Adrenal gland (tissue), 12 donors: ENCODE results near the gene KIF26B. TPM values are rescaled to one million over a fixed set of nuclear protein-coding genes. Genes with fewer than 3 reads are reported as not detected.

ENCODE experiments used
- DNase-seq, 7 donors: peaks; one replicate each; pipeline ENCODE4 v3.0.0-alpha.2; 2019 to 2020
- H3K27ac ChIP-seq, 5 donors: fragments of 200-600 bp; sonication (generic) in 4 of 5; 1 replicate in 3 of 5; 2 replicates in 2 of 5; pipeline versions ENCODE4 v1.5.1 to v1.8.0; 2016 to 2020; ENCODE audit warnings: mild to moderate bottlenecking in 1 of 5
- H3K27me3 ChIP-seq: fragments of 200-600 bp; 2 replicates; pipeline ENCODE4 v1.8.0; 2021
- H3K36me3 ChIP-seq, 2 donors: fragments of 200-600 bp; replicated peaks in 1 of 2; 1 replicate in 1 of 2; 2 replicates in 1 of 2; pipeline versions ENCODE4 v1.5.1 to v1.8.0; 2018 to 2022
- H3K4me1 ChIP-seq, 2 donors: fragments of 200-600 bp; replicated peaks in 1 of 2; 1 replicate in 1 of 2; 2 replicates in 1 of 2; pipeline versions ENCODE4 v1.5.1 to v1.8.0; 2018 to 2021
- H3K4me3 ChIP-seq, 4 donors: fragments of 200-600 bp; sonication (generic) in 3 of 4; one replicate each; pipeline ENCODE4 v1.5.1; 2016 to 2018
- H3K9me3 ChIP-seq, 3 donors: fragments of 200-600 bp; sonication (generic) in 1 of 3; replicated peaks in 1 of 3; 1 replicate in 2 of 3; 2 replicates in 1 of 3; pipeline versions ENCODE4 v1.5.1 to v1.8.0; 2016 to 2021
- POLR2A ChIP-seq, 2 donors: fragments of 450-650 bp; IDR thresholded peaks; one replicate each; pipeline ENCODE4 v1.6.1; 2017; ENCODE audit warnings: antibody characterized with exemption in 2 of 2, mild to moderate bottlenecking in 2 of 2, moderate library complexity in 1 of 2
- WGBS, 4 donors: extraction: QIAGEN DNeasy Blood & Tissue Kit in 2 of 4; methylation state at CpG; one replicate each; pipeline versions ENCODE4 v1.1.5 to v1.1.7; 2013 to 2017; 5-methylcytosine and 5-hydroxymethylcytosine counted together
- intact Hi-C, 2 donors: fragments of 100-400 bp; cut with DNase I; formaldehyde crosslinking; loops; one replicate each; pipeline versions ENCODE4 v1.14.1 to v1.15.0; 2022 to 2023
- polyA plus RNA-seq, 3 donors: library from polyadenylated mRNA; stranded (reverse); fragments of 200-250 nt in 2 of 3; fragments of 350-450 nt in 1 of 3; fragmentation: Illumina TruSeq in 1 of 3; extraction: RNeasy Lipid Tissue Mini Kit (QIAGEN cat#74804) in 1 of 3; gene quantifications; one replicate each; pipeline ENCODE4 v1.2.3, GENCODE V29; 2013 to 2014
- total RNA-seq, 9 donors: library from RNA; depleted of rRNA in 4 of 9; stranded (reverse); fragments of >200 nt in 4 of 9; fragments of 120-200 nt in 1 of 9; fragmentation: NEBNext Ultra II Directional in 1 of 9; extraction: Animal tissue kit (Norgen Biotek cat#: 25700) in 1 of 9; gene quantifications; one replicate each; pipeline versions ENCODE4 v1.1.0 to v1.2.4, GENCODE V29; 2013 to 2023
- TF ChIP-seq, protein P1 (sequence below), 6 experiments: fragments of 450-650 bp in 4 of 6; fragments of 200-600 bp in 2 of 6; sonication (generic) in 1 of 6; IDR thresholded peaks; 1 replicate in 5 of 6; 2 replicates in 1 of 6; pipeline versions ENCODE4 v1.5.1 to v1.8.0; 2016 to 2021; ENCODE audit warnings: antibody characterized with exemption in 6 of 6, mild to moderate bottlenecking in 2 of 6, moderate library complexity in 1 of 6
- donor health status: healthy with polysubstance abuse.
- donor health status: Bipolar disorder and iron deficiency.
- donor health status: DM: yes; HTN: yes; CAD: no.
- donor health status: DM: no; HTN: no; CAD: no.
- donor health status: DM: no; HTN: no; CAD: no.
- donor health status: DM: yes; HTN: yes; CAD: no.

The KIF26B gene
- total and polyA plus RNA-seq, 12 donors: 0.20 to 4.6 (median 2.6) TPM

DNA sequence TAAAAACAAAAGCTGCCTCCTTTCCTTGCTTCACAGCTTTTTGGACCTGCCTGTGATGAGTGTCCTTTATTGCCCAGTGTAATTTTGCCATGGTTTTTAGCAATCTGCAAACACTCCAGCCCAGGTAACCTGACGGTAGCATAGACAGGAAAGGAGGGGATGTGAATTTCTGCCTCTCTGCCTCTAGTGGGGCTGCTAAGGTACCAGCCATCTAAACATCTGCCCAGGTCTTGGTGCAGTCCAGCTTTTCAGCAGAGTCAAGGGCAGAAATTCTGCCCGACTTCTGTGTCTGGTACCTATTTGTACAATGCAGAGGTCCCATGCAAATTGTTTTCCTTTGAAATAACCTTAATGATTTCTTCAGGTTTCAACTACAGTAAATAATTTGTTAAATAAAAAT, 371.4 kb downstream of the KIF26B start:
- no peak for DNase-seq

DNA sequence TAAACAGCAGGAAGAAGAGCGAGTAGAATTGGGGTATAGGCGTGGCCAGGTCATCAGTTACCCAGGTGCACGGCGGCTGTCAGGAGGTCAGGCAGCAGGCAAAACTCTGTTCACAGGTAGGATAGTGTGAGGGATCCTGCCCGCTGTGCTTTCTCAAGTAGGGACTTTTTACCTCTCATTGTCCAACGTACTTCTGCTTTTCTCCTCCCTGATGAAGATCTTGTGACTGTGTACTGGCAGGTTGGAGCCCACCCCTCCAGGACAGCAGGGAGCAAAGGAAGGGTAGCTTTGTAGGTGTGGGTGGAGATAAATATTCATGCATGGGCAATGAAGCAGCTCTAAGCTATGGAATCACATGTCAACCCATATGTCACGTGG, 373.5 kb downstream of the KIF26B start:
- 78 to 93% (median 91%) methylated on average over 7 of the region's 7 CpGs for WGBS, 4 donors
- no peaks in the 10 kb centered on the region for H3K9me3 ChIP-seq
- H3K27ac ChIP-seq: no peak overlapping the region
- H3K36me3 ChIP-seq: no peaks in the 10 kb centered on the region
- TF ChIP-seq, protein P1, sequence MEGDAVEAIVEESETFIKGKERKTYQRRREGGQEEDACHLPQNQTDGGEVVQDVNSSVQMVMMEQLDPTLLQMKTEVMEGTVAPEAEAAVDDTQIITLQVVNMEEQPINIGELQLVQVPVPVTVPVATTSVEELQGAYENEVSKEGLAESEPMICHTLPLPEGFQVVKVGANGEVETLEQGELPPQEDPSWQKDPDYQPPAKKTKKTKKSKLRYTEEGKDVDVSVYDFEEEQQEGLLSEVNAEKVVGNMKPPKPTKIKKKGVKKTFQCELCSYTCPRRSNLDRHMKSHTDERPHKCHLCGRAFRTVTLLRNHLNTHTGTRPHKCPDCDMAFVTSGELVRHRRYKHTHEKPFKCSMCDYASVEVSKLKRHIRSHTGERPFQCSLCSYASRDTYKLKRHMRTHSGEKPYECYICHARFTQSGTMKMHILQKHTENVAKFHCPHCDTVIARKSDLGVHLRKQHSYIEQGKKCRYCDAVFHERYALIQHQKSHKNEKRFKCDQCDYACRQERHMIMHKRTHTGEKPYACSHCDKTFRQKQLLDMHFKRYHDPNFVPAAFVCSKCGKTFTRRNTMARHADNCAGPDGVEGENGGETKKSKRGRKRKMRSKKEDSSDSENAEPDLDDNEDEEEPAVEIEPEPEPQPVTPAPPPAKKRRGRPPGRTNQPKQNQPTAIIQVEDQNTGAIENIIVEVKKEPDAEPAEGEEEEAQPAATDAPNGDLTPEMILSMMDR (IDR thresholded peaks at IDR 0.05): no peak
- TF ChIP-seq POLR2A (IDR thresholded peaks at IDR 0.05): no peak
- no peaks in the 10 kb centered on the region for H3K27me3 ChIP-seq
- DNase-seq: no peak
- intact Hi-C loops: no loop called here
- no peaks in the 10 kb centered on the region for H3K4me1 ChIP-seq
- H3K4me3 ChIP-seq: no peak overlapping the region

More for the DNA sequence above, 371.4 kb downstream of the KIF26B start:
- Histone ChIP-seq H3K9me3 (no peaks in the 10 kb centered on the region), H3K4me3 (no peak overlapping the region), H3K27me3 (no peaks in the 10 kb centered on the region), H3K4me1 (no peaks in the 10 kb centered on the region), H3K27ac (no peak overlapping the region), H3K36me3 (no peaks in the 10 kb centered on the region)
- WGBS, 4 donors: 88 to 95% (median 94%) methylated on average over 2 of the region's 2 CpGs
- TF ChIP-seq, protein P1 (IDR thresholded peaks at IDR 0.05): no peak
- TF ChIP-seq POLR2A (IDR thresholded peaks at IDR 0.05): no peak
- intact Hi-C loops: no loop called here

DNA sequence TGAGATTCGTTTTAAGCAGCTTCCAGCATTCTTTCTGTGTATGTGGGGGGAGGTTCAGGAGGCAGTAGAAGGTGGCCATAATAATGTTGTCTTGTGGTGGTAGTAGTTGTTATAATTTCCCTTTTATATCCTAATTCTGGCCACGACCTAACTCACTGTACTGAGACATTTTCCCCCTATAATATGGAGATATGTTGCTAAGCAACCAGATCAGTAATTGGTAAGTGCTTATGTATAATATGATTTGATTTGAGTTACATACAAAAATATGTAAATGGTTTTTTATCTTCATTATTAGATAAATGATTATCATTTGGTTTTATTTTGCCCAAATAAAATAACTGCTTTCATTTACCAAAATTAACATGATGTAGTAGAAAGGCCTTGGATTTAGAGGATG, 376.2 kb downstream of the KIF26B start:
- H3K27me3 ChIP-seq: no peaks in the 10 kb centered on the region
- no peak for DNase-seq
- 63 to 74% (median 72%) methylated on average over 2 of the region's 2 CpGs for WGBS, 4 donors
- TF ChIP-seq POLR2A (IDR thresholded peaks at IDR 0.05): no peak
- TF ChIP-seq, protein P1 (IDR thresholded peaks at IDR 0.05): no peak
- no peaks in the 10 kb centered on the region for H3K4me1 ChIP-seq
- H3K9me3 ChIP-seq: no peaks in the 10 kb centered on the region
- H3K27ac ChIP-seq: no peak overlapping the region
- H3K4me3 ChIP-seq: no peak overlapping the region
- intact Hi-C loops: no loop called here
- H3K36me3 ChIP-seq: no peaks in the 10 kb centered on the region

DNA sequence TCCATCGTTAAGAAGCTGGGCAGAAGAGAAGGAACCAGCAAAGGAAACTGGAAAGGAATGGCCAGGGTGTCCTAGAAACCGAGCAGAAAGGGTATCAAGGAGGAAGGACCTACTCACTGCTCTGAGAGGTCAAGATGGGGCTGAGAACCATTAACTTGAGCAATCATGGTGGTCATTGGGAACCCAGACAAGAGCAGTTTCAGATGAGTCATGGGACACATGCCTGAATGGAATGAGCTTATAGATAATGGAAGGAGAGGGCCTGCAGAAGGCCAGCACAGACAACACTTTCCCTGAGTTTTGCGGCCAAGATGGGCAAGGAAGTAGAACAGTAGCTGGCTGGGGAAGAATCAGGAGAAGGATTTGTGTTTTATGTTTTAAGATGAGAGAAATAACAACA, 383.2 kb downstream of the KIF26B start:
- intact Hi-C loops: no loop called here
- DNase-seq: no peak
- Histone ChIP-seq H3K27me3 (no peaks in the 10 kb centered on the region), H3K9me3 (no peaks in the 10 kb centered on the region), H3K4me3 (no peak overlapping the region), H3K36me3 (no peaks in the 10 kb centered on the region), H3K27ac (no peak overlapping the region), H3K4me1 (no peaks in the 10 kb centered on the region)
- TF ChIP-seq, protein P1 (IDR thresholded peaks at IDR 0.05): no peak
- no peak for TF ChIP-seq POLR2A (IDR thresholded peaks at IDR 0.05)
- 85 to 90% (median 88%) methylated on average over 3 of the region's 3 CpGs for WGBS, 4 donors
